WI38 (cell line): ENCODE measurements around the gene CARHSP1.

Source experiments
- H3K4me3 ChIP-seq: 2 replicates; pipeline ENCODE4 v1.5.1; 2011; ENCODE audit warnings: low read depth, mild to moderate bottlenecking, control low read depth, low read length
- TF ChIP-seq, protein P1 (sequence below): IDR thresholded peaks from 2 replicates; pipeline ENCODE4 v1.5.1; 2012; ENCODE audit warnings: low read depth, mild to moderate bottlenecking, control low read depth, low read length

The CARHSP1 gene

DNA sequence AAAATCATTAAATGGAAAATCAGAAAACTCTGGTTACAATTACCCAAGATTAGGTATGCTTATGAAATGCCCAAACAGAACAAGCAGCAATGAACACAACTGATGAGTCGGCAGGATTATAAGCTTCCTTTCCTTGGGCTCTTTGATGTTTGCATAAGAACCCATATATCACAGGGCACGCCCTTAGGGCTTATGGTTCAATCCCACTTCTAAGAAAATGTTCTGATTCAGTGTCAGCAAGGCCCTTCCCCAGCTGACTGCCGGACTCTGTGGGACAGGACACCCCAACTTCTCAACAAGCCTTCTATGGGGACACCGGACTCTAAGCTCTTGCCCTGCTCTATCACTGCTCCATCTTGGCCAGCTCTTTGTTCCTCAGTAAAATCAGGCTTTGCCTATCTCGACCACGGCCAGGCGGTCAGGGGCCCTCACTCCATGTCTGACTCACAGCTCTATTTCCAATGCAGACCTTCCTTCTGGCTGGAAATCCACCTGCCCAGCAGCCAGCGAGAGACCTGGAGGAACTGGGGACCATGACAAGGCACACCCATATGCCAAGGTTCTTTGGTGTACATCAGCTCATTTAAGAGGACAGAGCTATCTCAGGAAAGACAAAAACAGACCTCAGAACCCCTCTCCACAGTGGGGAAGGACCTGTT lies 40.1 kb upstream of the CARHSP1 start:
- H3K4me3 ChIP-seq = no peak overlapping the region
- TF ChIP-seq, protein P1, sequence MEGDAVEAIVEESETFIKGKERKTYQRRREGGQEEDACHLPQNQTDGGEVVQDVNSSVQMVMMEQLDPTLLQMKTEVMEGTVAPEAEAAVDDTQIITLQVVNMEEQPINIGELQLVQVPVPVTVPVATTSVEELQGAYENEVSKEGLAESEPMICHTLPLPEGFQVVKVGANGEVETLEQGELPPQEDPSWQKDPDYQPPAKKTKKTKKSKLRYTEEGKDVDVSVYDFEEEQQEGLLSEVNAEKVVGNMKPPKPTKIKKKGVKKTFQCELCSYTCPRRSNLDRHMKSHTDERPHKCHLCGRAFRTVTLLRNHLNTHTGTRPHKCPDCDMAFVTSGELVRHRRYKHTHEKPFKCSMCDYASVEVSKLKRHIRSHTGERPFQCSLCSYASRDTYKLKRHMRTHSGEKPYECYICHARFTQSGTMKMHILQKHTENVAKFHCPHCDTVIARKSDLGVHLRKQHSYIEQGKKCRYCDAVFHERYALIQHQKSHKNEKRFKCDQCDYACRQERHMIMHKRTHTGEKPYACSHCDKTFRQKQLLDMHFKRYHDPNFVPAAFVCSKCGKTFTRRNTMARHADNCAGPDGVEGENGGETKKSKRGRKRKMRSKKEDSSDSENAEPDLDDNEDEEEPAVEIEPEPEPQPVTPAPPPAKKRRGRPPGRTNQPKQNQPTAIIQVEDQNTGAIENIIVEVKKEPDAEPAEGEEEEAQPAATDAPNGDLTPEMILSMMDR = no peak

DNA sequence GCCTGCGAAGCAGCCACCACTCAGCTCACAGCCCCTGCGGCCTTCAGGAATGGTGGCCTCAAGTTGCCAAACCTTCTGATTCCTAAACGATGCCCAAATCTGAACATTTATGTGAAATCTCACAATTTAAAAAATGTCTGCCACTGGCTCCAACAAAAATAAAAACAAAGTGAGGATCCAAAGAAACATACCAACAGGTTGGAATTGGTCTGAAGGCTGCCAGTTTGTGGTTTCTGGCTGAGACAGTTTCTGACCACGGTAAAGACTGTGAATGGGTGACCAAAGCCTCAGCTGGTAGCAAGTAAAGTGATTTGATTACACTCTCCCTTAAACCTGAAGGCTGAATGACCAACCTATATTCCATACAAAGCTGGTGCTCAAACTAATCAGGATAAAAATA lies 38.3 kb upstream of the CARHSP1 start:
- TF ChIP-seq, protein P1 = no peak

DNA sequence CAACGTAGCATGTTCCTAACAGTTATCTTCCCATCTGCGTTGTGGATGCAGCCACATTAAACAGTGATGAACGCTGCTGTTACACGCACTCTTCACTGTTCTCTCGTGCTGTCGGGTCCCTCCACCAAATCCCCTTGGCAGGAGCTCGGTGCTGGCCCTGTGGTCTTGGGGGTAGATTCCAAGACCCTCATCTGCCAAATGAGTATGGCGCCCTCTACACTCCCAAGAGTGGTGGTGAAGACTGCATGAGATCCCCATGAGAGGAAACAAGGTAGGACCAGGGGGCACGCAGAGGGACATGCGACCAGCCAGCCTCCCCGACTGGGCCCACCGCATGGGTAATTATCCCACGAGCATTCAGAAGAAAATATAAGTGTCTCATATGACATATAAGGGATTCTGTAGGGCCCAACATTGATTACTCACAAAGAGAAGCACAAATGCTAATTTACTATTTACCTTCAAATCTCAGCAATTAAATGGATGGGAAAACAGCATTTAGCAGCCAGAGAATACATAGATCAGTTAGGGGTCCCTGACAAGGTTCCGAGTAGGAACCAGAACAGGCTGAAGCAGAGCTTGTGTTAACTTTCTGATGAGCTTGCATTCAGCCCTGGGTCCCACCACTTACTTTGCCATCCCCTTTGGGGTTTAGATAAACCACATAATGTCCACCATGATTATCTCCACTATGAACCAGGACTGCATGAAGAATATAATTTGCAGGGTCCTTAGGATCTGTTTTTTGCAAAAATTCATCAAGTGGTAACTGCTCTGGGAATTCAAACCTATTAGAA lies 37.2 kb upstream of the CARHSP1 start:
- no peak overlapping the region for H3K4me3 ChIP-seq
- TF ChIP-seq, protein P1 = peak; percentile 23; the same call in 1 of the 2 replicates

More for the DNA sequence above, 38.3 kb upstream of the CARHSP1 start:
- no peak overlapping the region for H3K4me3 ChIP-seq

DNA sequence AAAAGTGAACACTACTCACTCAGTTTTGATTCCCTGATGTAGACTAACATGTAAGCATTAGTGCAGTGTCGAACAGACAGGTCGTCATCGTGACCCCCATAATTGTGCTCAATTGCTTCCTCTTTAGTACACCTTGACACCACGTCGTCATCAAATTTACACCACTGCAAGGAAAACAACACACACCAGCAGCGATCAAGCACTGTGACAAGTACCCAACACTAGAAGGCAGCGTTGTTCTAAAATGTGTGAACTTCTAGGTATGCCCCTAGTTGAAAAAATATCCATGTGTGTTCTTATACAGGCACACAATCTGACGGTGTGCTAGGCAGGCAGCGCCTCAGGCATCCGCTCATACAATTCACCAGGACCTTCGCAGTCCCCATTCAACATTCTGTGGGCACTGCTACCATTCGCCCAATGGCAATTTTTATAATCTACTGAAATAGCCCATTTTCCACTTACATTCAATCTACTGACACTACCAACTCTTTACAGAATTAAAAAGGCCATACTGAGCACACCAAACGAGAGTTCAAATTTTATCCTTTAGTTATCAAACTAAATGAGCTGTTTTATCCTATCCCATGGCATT lies 36.5 kb upstream of the CARHSP1 start:
- TF ChIP-seq, protein P1 = peak; percentile 22; the same call in 1 of the 2 replicates
- no peak overlapping the region for H3K4me3 ChIP-seq

DNA sequence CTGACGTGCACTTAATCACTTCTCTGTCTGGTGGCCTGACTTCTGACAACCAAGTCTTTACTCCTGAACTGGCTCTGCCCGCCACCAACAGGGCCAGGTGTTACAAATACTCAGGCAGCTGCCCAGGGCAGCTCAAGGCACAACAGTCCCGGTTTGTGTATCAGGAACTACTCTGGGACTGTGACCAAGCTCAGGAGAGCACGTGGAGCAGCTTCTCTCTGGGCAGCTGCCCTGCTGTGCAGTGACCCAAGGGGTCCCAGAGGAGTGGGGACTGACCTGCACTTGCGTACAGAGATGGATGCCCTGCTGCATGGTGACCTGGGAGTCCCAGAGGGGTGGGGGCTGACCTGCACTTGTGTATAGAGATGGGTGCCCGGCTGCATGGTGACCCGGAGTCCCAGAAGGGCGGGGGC lies 35.2 kb upstream of the CARHSP1 start:
- TF ChIP-seq, protein P1 = no peak
- H3K4me3 ChIP-seq = no peak overlapping the region

DNA sequence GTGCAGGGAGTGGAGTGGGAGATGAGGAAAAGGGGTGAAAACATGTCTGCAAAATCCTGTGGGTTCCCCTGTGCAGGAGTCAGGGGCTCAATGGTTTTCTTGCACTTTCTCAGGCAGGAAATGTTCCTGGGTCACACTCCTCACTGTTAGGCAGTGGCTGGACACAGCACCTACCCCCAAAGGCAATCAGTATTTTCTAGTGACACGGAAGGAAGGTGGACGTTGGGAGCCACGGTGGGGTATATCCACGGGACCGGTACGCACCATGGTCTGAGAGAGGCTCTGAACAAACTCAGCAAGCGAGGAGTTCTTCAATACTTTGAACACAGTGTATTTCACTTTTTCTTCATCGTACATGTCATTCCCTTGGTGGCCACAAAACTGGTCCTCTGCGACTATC lies 34.2 kb upstream of the CARHSP1 start:
- TF ChIP-seq, protein P1 = no peak
- no peak overlapping the region for H3K4me3 ChIP-seq

DNA sequence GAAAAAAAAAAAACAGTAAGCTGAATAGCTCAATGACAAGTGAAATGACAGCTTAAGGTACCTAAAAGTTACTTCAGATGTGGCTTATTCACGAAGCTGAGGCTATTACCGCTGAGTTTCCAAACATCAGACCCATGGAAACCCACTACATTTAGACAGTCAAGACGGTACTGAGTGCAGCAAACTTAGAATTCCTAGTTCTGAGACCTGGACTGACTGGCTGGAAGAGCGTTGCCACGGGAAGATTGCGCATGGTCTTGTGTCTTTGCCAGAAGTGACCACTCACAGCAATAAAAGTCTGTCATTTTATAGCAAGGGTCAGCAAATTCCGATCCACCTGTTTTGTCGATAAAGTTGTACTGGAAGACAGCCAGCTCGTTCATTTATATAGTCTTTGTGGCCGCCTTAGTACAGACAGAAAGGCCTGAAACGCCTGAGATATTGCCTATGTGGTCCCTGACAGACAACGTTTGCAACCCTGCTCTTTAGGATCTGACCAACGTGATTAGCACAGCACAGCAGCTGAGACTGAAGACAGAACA lies 32.6 kb upstream of the CARHSP1 start:
- H3K4me3 ChIP-seq = no peak overlapping the region
- TF ChIP-seq, protein P1 = no peak
